ENCODE data around the gene ANAPC16.
"Not testable (repeated sequence)": the region's sequence is repeated elsewhere in the genome, so short reads cannot be mapped to it uniquely, and the experiment has no call there.

ANAPC16 gene

GRCh38 chr10:72263613-72264241 lies 47.9 kb downstream of the ANAPC16 start:
- DNase-seq (ENCODE audit: low read depth): peak; percentile 38
- TF ChIP-seq CTCF (IDR thresholded peaks at IDR 0.05; ENCODE audit: low read length, missing control alignments): no peak
- no peak overlapping the region for H3K4me3 ChIP-seq (replicated peaks; ENCODE audit: low read depth, low read length)

GRCh38 chr10:72264536-72264935 lies 48.7 kb downstream of the ANAPC16 start:
- TF ChIP-seq CTCF (IDR thresholded peaks at IDR 0.05; ENCODE audit: low read length, missing control alignments): no peak
- no peak for DNase-seq (ENCODE audit: low read depth)
- no peak overlapping the region for H3K4me3 ChIP-seq (replicated peaks; ENCODE audit: low read depth, low read length)

- no peak for DNase-seq (ENCODE audit: low read depth)
- no peak for TF ChIP-seq CTCF (IDR thresholded peaks at IDR 0.05; ENCODE audit: low read length, missing control alignments)
- no peak overlapping the region for H3K4me3 ChIP-seq (replicated peaks; ENCODE audit: low read depth, low read length)
Measured at GRCh38 chr10:72265508-72265907, 49.7 kb downstream of the ANAPC16 start.

- TF ChIP-seq CTCF (IDR thresholded peaks at IDR 0.05; ENCODE audit: low read length, missing control alignments): no peak
- DNase-seq (ENCODE audit: low read depth): no peak
Measured at GRCh38 chr10:72265990-72266865, 50.4 kb downstream of the ANAPC16 start.

GRCh38 chr10:72267381-72267780 lies 51.6 kb downstream of the ANAPC16 start:
- no peak overlapping the region for H3K4me3 ChIP-seq (replicated peaks; ENCODE audit: low read depth, low read length)
- DNase-seq (ENCODE audit: low read depth): no peak
- TF ChIP-seq CTCF (IDR thresholded peaks at IDR 0.05; ENCODE audit: low read length, missing control alignments): no peak

More at GRCh38 chr10:72265990-72266865, 50.4 kb downstream of the ANAPC16 start:
- H3K4me3 ChIP-seq (replicated peaks; ENCODE audit: low read depth, low read length): no peak overlapping the region

- H3K4me3 ChIP-seq (replicated peaks; ENCODE audit: low read depth, low read length): no peak overlapping the region
- no peak for TF ChIP-seq CTCF (IDR thresholded peaks at IDR 0.05; ENCODE audit: low read length, missing control alignments)
- no peak for DNase-seq (ENCODE audit: low read depth)
Measured at GRCh38 chr10:72267819-72268399, 52.1 kb downstream of the ANAPC16 start.

GRCh38 chr10:72268475-72269200 lies 52.8 kb downstream of the ANAPC16 start:
- not testable (repeated sequence) for DNase-seq (ENCODE audit: low read depth); H3K4me3 ChIP-seq (replicated peaks; ENCODE audit: low read depth, low read length)

Data from fibroblast of pulmonary artery (primary cell).